ENCODE measurements around the gene CLDN5. TPM values are rescaled to one million over a fixed set of nuclear protein-coding genes. Genes with fewer than 3 reads are reported as not detected.

Gene CLDN5
- total and polyA plus RNA-seq, 8 donors, result 13.1 to 67.7 (median 45.2) TPM

DNA sequence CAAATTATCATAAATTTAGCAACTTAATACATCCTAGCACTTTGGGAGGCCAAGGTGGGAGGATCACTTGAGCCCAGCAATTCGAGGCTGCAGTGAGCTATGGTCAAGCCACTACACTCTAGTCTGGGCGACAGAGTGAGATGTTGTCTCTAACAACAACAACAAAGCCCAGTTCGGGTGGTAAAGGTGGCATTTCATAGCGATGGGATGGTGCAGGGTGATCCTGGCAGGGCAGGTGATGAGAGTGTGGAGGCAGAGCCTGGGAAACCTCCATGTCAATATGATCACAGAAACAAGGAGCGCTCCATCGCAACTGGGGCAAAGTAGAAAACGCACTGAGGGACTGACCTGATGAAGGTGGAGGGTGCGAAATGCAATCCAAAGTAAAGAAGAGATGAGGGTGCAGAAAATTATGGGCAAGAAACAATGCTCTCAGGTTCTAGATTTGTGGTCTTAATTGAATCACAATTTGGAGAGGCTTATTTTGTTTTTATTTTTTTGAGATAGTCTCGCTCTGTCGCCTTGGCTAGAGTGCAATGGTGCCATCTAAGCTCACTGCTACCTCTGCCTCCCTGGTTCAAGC, 32.8 kb upstream of the CLDN5 start:
- Histone ChIP-seq H3K27me3 (peaks cover 0 to 7% (median 0%) of the 10 kb centered on the region in 3 donors), H3K4me1 (no peaks in the 10 kb centered on the region), H3K36me3 (no peaks in the 10 kb centered on the region), H3K27ac (no peak overlapping the region), H3K4me3 (no peak overlapping the region), H3K9me3 (peaks cover 0 to 7% (median 5%) of the 10 kb centered on the region in 4 donors)
- intact Hi-C loops (cut with DNase I; ENCODE audit: low total_unique reads), result no loop called here
- no peak for TF ChIP-seq POLR2AphosphoS5 (IDR thresholded peaks at IDR 0.05)
- no peak for TF ChIP-seq EP300 (IDR thresholded peaks at IDR 0.05)
- TF ChIP-seq POLR2A (IDR thresholded peaks at IDR 0.05), result no peak
- TF ChIP-seq, protein P1, sequence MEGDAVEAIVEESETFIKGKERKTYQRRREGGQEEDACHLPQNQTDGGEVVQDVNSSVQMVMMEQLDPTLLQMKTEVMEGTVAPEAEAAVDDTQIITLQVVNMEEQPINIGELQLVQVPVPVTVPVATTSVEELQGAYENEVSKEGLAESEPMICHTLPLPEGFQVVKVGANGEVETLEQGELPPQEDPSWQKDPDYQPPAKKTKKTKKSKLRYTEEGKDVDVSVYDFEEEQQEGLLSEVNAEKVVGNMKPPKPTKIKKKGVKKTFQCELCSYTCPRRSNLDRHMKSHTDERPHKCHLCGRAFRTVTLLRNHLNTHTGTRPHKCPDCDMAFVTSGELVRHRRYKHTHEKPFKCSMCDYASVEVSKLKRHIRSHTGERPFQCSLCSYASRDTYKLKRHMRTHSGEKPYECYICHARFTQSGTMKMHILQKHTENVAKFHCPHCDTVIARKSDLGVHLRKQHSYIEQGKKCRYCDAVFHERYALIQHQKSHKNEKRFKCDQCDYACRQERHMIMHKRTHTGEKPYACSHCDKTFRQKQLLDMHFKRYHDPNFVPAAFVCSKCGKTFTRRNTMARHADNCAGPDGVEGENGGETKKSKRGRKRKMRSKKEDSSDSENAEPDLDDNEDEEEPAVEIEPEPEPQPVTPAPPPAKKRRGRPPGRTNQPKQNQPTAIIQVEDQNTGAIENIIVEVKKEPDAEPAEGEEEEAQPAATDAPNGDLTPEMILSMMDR (IDR thresholded peaks at IDR 0.05), result no peak
- DNase-seq, result no peak
- WGBS, 5 donors, result 81 to 91% (median 87%) methylated on average over 10 of the region's 10 CpGs

DNA sequence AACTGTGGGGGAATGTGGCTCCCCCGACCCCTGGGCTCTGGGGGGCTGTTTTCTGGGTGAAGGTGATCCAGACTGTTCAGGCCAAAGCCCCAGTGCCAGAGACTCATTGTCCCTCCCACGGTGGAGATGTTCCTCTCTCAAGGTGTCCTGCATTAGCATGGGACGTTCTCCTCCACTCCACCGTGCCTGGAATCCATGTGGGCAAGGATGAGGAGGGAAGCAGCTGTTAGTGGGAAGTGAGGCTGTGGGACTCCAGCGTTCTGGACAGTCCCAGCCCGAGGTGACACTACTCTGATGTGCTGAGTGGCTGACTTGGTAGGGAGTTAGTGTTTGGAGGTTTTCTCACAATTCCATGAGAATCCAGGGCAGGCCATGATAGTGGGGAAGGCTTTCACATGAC, 31.4 kb upstream of the CLDN5 start:
- Histone ChIP-seq H3K4me1 (no peaks in the 10 kb centered on the region), H3K4me3 (no peak overlapping the region), H3K27ac (no peak overlapping the region), H3K27me3 (peaks cover 0 to 7% (median 0%) of the 10 kb centered on the region in 3 donors), H3K36me3 (no peaks in the 10 kb centered on the region), H3K9me3 (peaks cover 0 to 7% (median 5%) of the 10 kb centered on the region in 4 donors)
- intact Hi-C loops (cut with DNase I; ENCODE audit: low total_unique reads), result no loop called here
- WGBS, 5 donors, result 60 to 88% (median 85%) methylated on average over 2 to 6 of the region's 6 CpGs
- TF ChIP-seq, protein P1 (IDR thresholded peaks at IDR 0.05), result no peak
- TF ChIP-seq EP300 (IDR thresholded peaks at IDR 0.05) (no peak), POLR2A (IDR thresholded peaks at IDR 0.05) (no peak), POLR2AphosphoS5 (IDR thresholded peaks at IDR 0.05) (no peak)
- no peak for DNase-seq

DNA sequence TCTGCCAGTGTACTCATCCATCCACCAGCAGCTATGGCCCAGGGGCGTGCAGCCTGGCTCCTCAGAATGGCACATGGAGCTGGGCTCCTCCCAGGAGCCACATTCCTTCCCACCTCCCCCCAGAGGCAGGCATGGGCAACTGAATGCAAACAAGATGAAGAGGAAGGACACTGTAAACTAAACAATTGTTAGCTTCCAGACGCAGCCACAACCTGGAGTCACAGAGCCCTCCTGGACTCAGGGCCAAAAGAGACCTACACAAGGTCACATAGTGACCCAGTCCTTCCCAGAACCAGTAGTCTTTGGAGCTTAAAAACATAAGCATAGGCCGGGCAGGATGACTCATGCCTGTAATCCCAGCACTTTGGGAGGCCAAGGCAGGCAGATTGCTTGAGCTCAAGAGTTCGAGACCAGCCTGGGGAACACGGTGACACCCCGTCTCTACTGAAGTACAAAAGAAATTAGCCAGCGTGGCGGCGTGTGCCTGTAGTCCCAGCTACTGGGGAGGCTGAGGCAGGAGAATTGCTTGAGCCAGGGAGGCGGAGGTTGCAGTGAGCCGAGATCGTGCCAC, 30.7 kb upstream of the CLDN5 start:
- Histone ChIP-seq H3K27me3 (peaks cover 0 to 7% (median 0%) of the 10 kb centered on the region in 3 donors), H3K4me1 (no peaks in the 10 kb centered on the region), H3K36me3 (no peaks in the 10 kb centered on the region), H3K4me3 (no peak overlapping the region), H3K9me3 (peaks cover 0 to 7% (median 5%) of the 10 kb centered on the region in 4 donors), H3K27ac (no peak overlapping the region)
- TF ChIP-seq POLR2A (IDR thresholded peaks at IDR 0.05), result no peak
- no peak for TF ChIP-seq POLR2AphosphoS5 (IDR thresholded peaks at IDR 0.05)
- TF ChIP-seq, protein P1 (IDR thresholded peaks at IDR 0.05), result no peak
- no peak for TF ChIP-seq EP300 (IDR thresholded peaks at IDR 0.05)
- intact Hi-C loops (cut with DNase I; ENCODE audit: low total_unique reads), result no loop called here
- WGBS, 5 donors, result 72 to 76% (median 75%) methylated on average over 12 of the region's 12 CpGs
- DNase-seq, result no peak

DNA sequence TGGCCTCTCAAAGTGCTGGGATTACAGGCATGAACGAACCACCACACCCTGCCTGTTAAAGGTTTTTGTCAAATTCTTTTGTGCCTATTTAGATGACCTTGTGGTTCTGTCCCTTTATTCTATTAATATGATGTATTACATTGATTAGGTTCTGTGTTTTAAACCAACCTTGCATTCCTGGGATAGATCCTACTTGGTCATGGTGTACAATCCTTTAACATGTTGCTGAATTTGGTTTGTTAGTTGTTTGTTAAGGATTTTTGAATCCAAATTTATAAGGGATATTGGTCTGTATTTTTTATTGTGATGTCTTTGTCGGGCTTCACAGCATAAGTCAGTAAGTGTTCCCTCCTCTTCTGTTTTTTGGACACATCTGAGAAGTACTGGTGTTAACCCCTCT, 29.0 kb upstream of the CLDN5 start:
- DNase-seq, result no peak
- peaks cover 0 to 7% (median 5%) of the 10 kb centered on the region in 4 donors for H3K9me3 ChIP-seq
- intact Hi-C loops (cut with DNase I; ENCODE audit: low total_unique reads), result no loop called here
- H3K36me3 ChIP-seq, result no peaks in the 10 kb centered on the region
- no peaks in the 10 kb centered on the region for H3K4me1 ChIP-seq
- TF ChIP-seq, protein P1 (IDR thresholded peaks at IDR 0.05), result no peak
- no peak for TF ChIP-seq POLR2A (IDR thresholded peaks at IDR 0.05)
- no peak for TF ChIP-seq POLR2AphosphoS5 (IDR thresholded peaks at IDR 0.05)
- TF ChIP-seq EP300 (IDR thresholded peaks at IDR 0.05), result no peak
- H3K27ac ChIP-seq, result no peak overlapping the region
- 78 to 93% (median 87%) methylated on average over 2 of the region's 2 CpGs for WGBS, 5 donors
- peaks cover 0 to 7% (median 0%) of the 10 kb centered on the region in 3 donors for H3K27me3 ChIP-seq
- no peak overlapping the region for H3K4me3 ChIP-seq

All from stomach (tissue), 9 donors.